Esophagus squamous epithelium (tissue), 4 donors: Measurements from ENCODE around the gene RPSA.

Experiments
- CTCF ChIP-seq, 6 experiments: fragments of 450-650 bp in 4 of 6; fragments of 200-600 bp in 2 of 6; sonication (generic) in 2 of 6; IDR thresholded peaks; one replicate each; pipeline ENCODE4 v1.5.1; 2016 to 2019; ENCODE audit warnings: antibody characterized with exemption in 6 of 6, mild to moderate bottlenecking in 4 of 6, moderate library complexity in 4 of 6
- POLR2A ChIP-seq, 4 donors: fragments of 450-650 bp; IDR thresholded peaks; one replicate each; pipeline ENCODE4 v1.6.1; 2017; ENCODE audit warnings: antibody characterized with exemption in 4 of 4, mild to moderate bottlenecking in 4 of 4, moderate library complexity in 3 of 4

- TF ChIP-seq CTCF (IDR thresholded peaks at IDR 0.05) (peak; percentile 69 to 86 (median 76)), POLR2A (IDR thresholded peaks at IDR 0.05) (no peak)
These were observed 41.3 kb downstream of the RPSA start for GRCh38 chr3:39447637-39448483.
